Heart left ventricle (tissue), 13 donors: Measurements from ENCODE around the gene UBE3B.

Experiments
- CTCF ChIP-seq, 12 donors: fragments of 200-600 bp; sonication (generic) in 4 of 12; IDR thresholded peaks; one replicate each; pipeline versions ENCODE4 v1.5.0 to v1.8.0; 2018 to 2022; ENCODE audit warnings: antibody characterized with exemption in 12 of 12, mild to moderate bottlenecking in 5 of 12
- POLR2A ChIP-seq, 2 donors: fragments of 450-650 bp; IDR thresholded peaks; one replicate each; pipeline ENCODE4 v1.6.1; 2017; ENCODE audit warnings: antibody characterized with exemption in 2 of 2, mild to moderate bottlenecking in 2 of 2, moderate library complexity in 2 of 2
- donor health status: ischemic (EF 13 %, LVEDD 7.1; RV severe dilation, severe dysfunction).
- donor health status: DM: no; HTN: yes; CAD: no.
- donor health status: DM: no; HTN: no; CAD: no.
- donor health status: ischemic (EF 25% LVEDD 6.9; RV normal size, moderate dysfunction).
- donor health status: ischemic (EF 25% LVEDD 5.7; RV mildly dilated, moderate dysfunction).
- donor health status: ischemic (EF 35%, LVEDD 5.7; RV mildly dilated, moderate dysfunction).
- donor health status: nonischemic (EF 11% LVEDD 7.7; RV severe dilation, severe dysfunction).
- donor health status: DM: yes; HTN: yes; CAD: no.
- donor health status: PGD.
- donor health status: ischemic (EF 29% LVEDD 5.4; RV normal size, mild dysfunction).
- donor health status: nonischemic (EF 23%, LVEDD 6.1; RV moderate dilation, normal function).

GRCh38 chr12:109503611-109504010, 26.2 kb downstream of the UBE3B start:
- TF ChIP-seq CTCF (IDR thresholded peaks at IDR 0.05): no peak
- TF ChIP-seq POLR2A (IDR thresholded peaks at IDR 0.05): no peak
